Mucosa of stomach (tissue), 1 donor: ENCODE data around the gene GIGYF2.
A peak's percentile ranks its signal among the peaks of the same experiment; 100 is the strongest.

Source experiments
- H3K27me3 ChIP-seq: one replicate; pipeline ENCODE4 v1.7.0; 2013; ENCODE audit warnings: mild to moderate bottlenecking, low read length; ENCODE audit not compliant: control insufficient read depth, insufficient read depth
- H3K36me3 ChIP-seq: one replicate; pipeline ENCODE4 v1.7.0; 2013; ENCODE audit warnings: low read length; ENCODE audit not compliant: control insufficient read depth, insufficient read depth
- H3K4me1 ChIP-seq: one replicate; pipeline ENCODE4 v1.7.0; 2013; ENCODE audit warnings: mild to moderate bottlenecking, low read length; ENCODE audit not compliant: control insufficient read depth, insufficient read depth
- H3K4me3 ChIP-seq: one replicate; pipeline ENCODE4 v1.7.0; 2013; ENCODE audit warnings: low read length
- H3K9ac ChIP-seq: one replicate; pipeline ENCODE4 v1.7.0; 2013; ENCODE audit warnings: mild to moderate bottlenecking, low read length, moderate library complexity
- H3K9me3 ChIP-seq: one replicate; pipeline ENCODE4 v1.7.0; 2013; ENCODE audit warnings: mild to moderate bottlenecking, low read length, moderate library complexity; ENCODE audit not compliant: control insufficient read depth
- donor health status: Pancreatic carcinoma.

GIGYF2 gene

GRCh38 chr2:232873292-232873908, 176.3 kb downstream of the GIGYF2 start:
- H3K4me1 ChIP-seq = peaks cover 27% of the 10 kb centered on the region
- H3K36me3 ChIP-seq = no peaks in the 10 kb centered on the region
- peaks cover 8% of the 10 kb centered on the region for H3K27me3 ChIP-seq
- H3K4me3 ChIP-seq = no peak overlapping the region
- H3K9ac ChIP-seq = peak overlapping the region; percentile 15
- no peaks in the 10 kb centered on the region for H3K9me3 ChIP-seq

DNA sequence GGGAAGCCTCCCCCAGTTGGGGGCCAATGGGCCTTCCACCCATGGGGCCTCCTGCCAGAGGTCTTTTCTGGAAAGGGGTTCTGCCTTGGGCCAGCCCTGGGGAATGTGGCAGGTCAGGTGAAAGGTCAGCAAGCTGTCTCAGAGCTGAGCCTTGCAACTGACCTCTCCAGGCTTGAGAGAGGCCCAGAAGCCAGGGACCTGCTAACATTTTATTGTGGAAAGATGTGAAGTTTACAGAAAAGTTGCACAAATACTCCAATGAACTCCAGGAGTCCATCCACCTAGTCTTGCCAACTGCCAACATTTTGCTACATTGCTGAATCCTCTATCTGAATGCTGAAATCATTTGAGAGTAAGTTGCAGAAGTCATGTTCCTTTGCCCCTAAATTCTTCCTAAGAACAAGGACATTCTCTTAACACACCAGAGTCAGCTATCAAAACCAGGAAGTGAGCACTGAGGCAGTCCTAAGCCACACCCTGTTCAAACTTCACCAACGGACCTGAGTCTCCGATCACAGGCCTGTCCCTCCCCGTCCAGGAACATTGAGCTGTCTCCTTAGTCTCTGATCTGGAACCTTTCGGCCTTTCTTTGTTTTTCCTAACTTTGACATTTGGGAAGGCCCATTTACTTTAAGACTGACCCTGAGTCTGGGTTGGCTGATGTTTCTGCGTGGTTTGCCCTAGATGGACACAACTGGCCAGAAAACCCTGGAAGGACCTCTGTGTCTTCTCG, 176.9 kb downstream of the GIGYF2 start:
- Histone ChIP-seq H3K9me3 (no peaks in the 10 kb centered on the region), H3K4me3 (no peak overlapping the region), H3K36me3 (no peaks in the 10 kb centered on the region), H3K4me1 (peaks cover 27% of the 10 kb centered on the region), H3K9ac (no peak overlapping the region), H3K27me3 (peaks cover 8% of the 10 kb centered on the region)

- H3K4me3 ChIP-seq = no peak overlapping the region
- no peaks in the 10 kb centered on the region for H3K9me3 ChIP-seq
- peaks cover 27% of the 10 kb centered on the region for H3K4me1 ChIP-seq
- H3K9ac ChIP-seq = no peak overlapping the region
- peaks cover 8% of the 10 kb centered on the region for H3K27me3 ChIP-seq
- no peaks in the 10 kb centered on the region for H3K36me3 ChIP-seq
These were observed 177.6 kb downstream of the GIGYF2 start for GRCh38 chr2:232874677-232875223.

DNA sequence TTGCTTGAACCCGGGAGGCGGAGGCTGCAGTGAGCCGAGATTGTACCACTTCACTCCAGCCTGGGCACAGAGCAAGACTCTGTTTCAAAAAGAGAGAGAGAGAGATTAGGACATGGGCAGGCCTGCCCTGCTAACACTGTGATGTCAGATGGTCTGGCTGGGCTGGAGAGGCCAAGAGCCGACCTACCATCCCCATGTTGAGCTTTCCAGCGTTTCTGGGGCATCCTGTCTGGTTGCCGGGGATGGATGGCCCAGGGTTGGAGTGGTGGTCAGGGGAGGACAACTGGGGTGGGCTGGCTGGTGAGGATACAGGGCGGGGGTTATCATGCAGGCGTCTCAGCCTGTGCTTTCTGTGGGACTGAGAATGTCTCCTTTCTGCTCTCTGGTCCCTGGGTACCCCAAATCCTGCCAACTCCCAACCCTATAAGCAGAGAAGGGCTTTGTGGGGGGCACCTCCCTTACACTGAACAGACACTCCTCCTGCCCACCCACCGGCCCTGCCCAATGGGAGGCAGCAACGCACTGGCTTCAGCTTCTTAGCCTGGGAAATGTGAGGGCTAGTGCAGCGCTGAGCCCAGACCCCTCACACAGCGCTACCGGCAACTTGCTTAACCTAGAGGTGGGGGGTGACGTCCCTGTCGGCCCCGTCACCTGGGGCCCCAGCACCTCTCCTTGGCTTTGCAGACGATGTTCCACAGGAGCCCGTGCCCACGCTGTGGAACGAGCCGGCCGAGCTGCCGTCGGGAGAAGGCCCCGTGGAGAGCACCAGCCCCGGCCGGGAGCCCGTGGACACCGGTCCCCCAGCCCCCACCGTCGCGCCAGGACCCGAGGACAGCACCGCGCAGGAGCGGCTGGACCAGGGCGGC, 178.4 kb downstream of the GIGYF2 start:
- Histone ChIP-seq H3K9ac (peak overlapping the region; percentile 57), H3K9me3 (no peaks in the 10 kb centered on the region), H3K4me1 (peaks cover 27% of the 10 kb centered on the region), H3K36me3 (no peaks in the 10 kb centered on the region), H3K27me3 (peaks cover 8% of the 10 kb centered on the region), H3K4me3 (no peak overlapping the region)

- Histone ChIP-seq H3K27me3 (peaks cover 8% of the 10 kb centered on the region), H3K36me3 (no peaks in the 10 kb centered on the region), H3K9ac (peak overlapping the region; percentile 22), H3K4me1 (peaks cover 27% of the 10 kb centered on the region), H3K4me3 (no peak overlapping the region), H3K9me3 (no peaks in the 10 kb centered on the region)
These were observed 179.2 kb downstream of the GIGYF2 start for GRCh38 chr2:232876161-232876977.

GRCh38 chr2:232876978-232877441, 179.9 kb downstream of the GIGYF2 start:
- peaks cover 27% of the 10 kb centered on the region for H3K4me1 ChIP-seq
- H3K27me3 ChIP-seq = peaks cover 8% of the 10 kb centered on the region
- no peak overlapping the region for H3K4me3 ChIP-seq
- no peaks in the 10 kb centered on the region for H3K9me3 ChIP-seq
- peak overlapping the region; percentile 22 for H3K9ac ChIP-seq
- H3K36me3 ChIP-seq = no peaks in the 10 kb centered on the region

DNA sequence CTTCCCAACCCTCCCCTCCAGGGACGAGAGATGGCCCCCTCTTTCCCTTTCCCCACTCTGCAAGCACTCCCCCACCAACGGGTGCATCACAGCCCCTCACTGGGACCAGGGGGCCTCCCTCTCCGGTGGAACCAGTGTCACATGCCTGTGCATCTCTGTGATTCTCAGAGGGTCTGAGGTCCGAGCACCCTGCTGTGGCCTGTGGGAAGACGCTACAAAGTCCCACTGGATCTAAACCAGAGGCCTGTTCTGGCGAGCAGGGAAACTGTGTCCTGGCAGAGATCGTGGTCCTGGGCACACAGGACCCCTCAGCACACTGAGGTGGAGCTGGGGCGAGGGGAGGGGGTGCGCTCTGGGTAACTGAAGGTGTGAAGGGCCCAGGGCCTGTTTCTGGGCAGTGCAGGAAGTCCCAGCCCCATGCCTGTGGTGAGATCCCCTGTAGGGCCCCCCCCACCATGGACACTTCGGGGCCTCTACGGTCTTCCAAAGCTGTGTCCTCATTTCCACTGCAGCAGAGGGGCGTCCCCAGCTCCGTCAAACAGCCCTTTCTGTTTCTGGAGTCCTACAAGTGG, 180.9 kb downstream of the GIGYF2 start:
- Histone ChIP-seq H3K9ac (no peak overlapping the region), H3K4me1 (peaks cover 27% of the 10 kb centered on the region), H3K9me3 (no peaks in the 10 kb centered on the region), H3K4me3 (no peak overlapping the region), H3K27me3 (peaks cover 8% of the 10 kb centered on the region), H3K36me3 (no peaks in the 10 kb centered on the region)

- H3K4me1 ChIP-seq = peaks cover 17% of the 10 kb centered on the region
- no peaks in the 10 kb centered on the region for H3K36me3 ChIP-seq
- no peak overlapping the region for H3K9ac ChIP-seq
- no peaks in the 10 kb centered on the region for H3K9me3 ChIP-seq
- H3K27me3 ChIP-seq = peaks cover 8% of the 10 kb centered on the region
- H3K4me3 ChIP-seq = no peak overlapping the region
These were observed 181.9 kb downstream of the GIGYF2 start for GRCh38 chr2:232878855-232879617.

GRCh38 chr2:232879618-232880494, 182.7 kb downstream of the GIGYF2 start:
- Histone ChIP-seq H3K4me1 (peaks cover 9% of the 10 kb centered on the region), H3K27me3 (peaks cover 5% of the 10 kb centered on the region), H3K4me3 (no peak overlapping the region), H3K9me3 (no peaks in the 10 kb centered on the region), H3K36me3 (no peaks in the 10 kb centered on the region), H3K9ac (no peak overlapping the region)

- Histone ChIP-seq H3K27me3 (no peaks in the 10 kb centered on the region), H3K9ac (no peak overlapping the region), H3K4me3 (no peak overlapping the region), H3K4me1 (no peaks in the 10 kb centered on the region), H3K9me3 (no peaks in the 10 kb centered on the region), H3K36me3 (no peaks in the 10 kb centered on the region)
These were observed 183.7 kb downstream of the GIGYF2 start for GRCh38 chr2:232880764-232881351.
